ENCODE measurements around the gene LRRC8C.

The LRRC8C gene

DNA sequence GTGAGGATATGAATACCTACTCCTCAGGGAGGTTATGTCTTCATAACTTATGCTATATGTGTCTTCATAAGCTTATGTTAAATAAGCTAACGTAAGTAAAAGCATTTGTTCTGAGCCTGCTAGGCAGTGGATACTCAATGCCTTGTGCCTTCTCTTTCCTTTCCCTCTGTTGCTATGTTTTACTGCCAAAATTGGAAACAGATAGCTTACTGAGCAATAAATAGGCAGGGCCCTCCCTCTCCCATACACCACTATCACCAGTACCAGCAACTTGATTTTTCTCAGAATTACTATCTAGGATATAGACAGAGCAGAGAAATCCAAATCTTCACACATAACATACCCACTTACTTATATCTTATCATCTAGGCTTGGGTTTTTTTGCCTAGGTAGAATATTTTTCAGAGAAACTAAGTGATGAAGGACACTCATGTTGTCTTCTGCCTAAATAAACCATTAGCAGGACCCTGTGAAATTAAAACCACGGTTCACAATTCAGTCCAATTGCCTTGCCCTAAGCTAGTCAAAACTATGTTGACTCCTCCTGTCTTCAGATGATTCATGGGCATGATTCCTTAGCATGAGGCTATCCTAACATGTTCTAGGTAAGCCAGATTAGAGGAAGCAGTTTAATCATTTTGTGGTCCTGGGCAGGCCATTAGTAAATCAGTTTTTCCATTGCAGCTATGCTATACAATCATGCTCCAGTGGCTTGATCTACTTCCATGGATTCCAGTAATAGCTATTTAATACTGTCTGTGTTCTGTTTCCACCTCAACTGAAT lies 15.9 kb upstream of the LRRC8C start:
- TF ChIP-seq EZH2 (IDR thresholded peaks at IDR 0.05; ENCODE audit: borderline replicate concordance, low read length) = no peak

DNA sequence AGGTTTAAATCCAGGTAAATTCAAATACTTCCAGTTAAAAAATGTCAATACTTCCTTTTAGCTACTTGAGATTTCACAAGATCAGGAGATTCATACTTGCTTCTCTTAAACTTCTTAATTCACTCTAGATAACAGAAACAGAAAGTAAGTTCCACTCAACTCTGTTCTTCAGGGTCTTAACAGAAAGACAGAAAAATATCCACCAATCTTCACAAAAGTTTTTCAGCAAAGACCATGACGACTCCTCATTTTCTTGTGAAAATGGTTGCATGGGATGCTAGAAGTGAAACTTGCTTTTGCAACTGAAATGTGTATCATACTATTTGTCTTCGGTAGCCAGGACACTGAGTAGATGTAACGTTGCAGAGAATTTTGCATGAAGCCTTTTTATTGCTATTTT lies 12.3 kb upstream of the LRRC8C start:
- H4K20me1 ChIP-seq (ENCODE audit: insufficient read depth, low read length) = no peaks in the 10 kb centered on the region
- H3K9ac ChIP-seq (ENCODE audit: low read length) = no peak overlapping the region
- H3K4me1 ChIP-seq (ENCODE audit: insufficient read depth, low read length, severe bottlenecking) = no peaks in the 10 kb centered on the region
- no peaks in the 10 kb centered on the region for H3K9me2 ChIP-seq (ENCODE audit: low read depth, low read length)
- 0 out of 2 replicates have a peak, but pooled peaks cover 4% of the 10 kb centered on the region for H3K9me3 ChIP-seq (ENCODE audit: low read length)
- H3K27me3 ChIP-seq (ENCODE audit: insufficient read depth, low read length) = no peaks in the 10 kb centered on the region
- no peaks in the 10 kb centered on the region for H3K79me2 ChIP-seq (ENCODE audit: insufficient read depth, low read length)
- H3F3A ChIP-seq (ENCODE audit: insufficient read depth, low read length) = no peaks in the 10 kb centered on the region
- no peak overlapping the region for H3K27ac ChIP-seq (ENCODE audit: low read depth, low read length, poor library complexity, severe bottlenecking)
- H2AFZ ChIP-seq (ENCODE audit: low read length) = no peak overlapping the region
- TF ChIP-seq EZH2 (IDR thresholded peaks at IDR 0.05; ENCODE audit: borderline replicate concordance, low read length) = no peak
- TF ChIP-seq CTCF (IDR thresholded peaks at IDR 0.05; ENCODE audit: low read length) = no peak
- H3K36me3 ChIP-seq (ENCODE audit: insufficient read depth, low read length) = peaks cover 4% of the 10 kb centered on the region; the same call in 1 of the 2 replicates
- no peak overlapping the region for H3K4me2 ChIP-seq (ENCODE audit: low read length)
- no peak overlapping the region for H3K4me3 ChIP-seq (ENCODE audit: low read depth, low read length, poor library complexity, severe bottlenecking)

More for the DNA sequence above, 15.9 kb upstream of the LRRC8C start:
- no peaks in the 10 kb centered on the region for H4K20me1 ChIP-seq (ENCODE audit: insufficient read depth, low read length)
- no peaks in the 10 kb centered on the region for H3K4me1 ChIP-seq (ENCODE audit: insufficient read depth, low read length, severe bottlenecking)
- no peak overlapping the region for H3K4me2 ChIP-seq (ENCODE audit: low read length)
- H3K36me3 ChIP-seq (ENCODE audit: insufficient read depth, low read length) = peaks cover 4% of the 10 kb centered on the region; the same call in 1 of the 2 replicates
- no peaks in the 10 kb centered on the region for H3F3A ChIP-seq (ENCODE audit: insufficient read depth, low read length)
- H3K4me3 ChIP-seq (ENCODE audit: low read depth, low read length, poor library complexity, severe bottlenecking) = no peak overlapping the region
- no peaks in the 10 kb centered on the region for H3K9me2 ChIP-seq (ENCODE audit: low read depth, low read length)
- H2AFZ ChIP-seq (ENCODE audit: low read length) = no peak overlapping the region
- no peak overlapping the region for H3K27ac ChIP-seq (ENCODE audit: low read depth, low read length, poor library complexity, severe bottlenecking)
- no peaks in the 10 kb centered on the region for H3K27me3 ChIP-seq (ENCODE audit: insufficient read depth, low read length)
- H3K79me2 ChIP-seq (ENCODE audit: insufficient read depth, low read length) = no peaks in the 10 kb centered on the region
- H3K9ac ChIP-seq (ENCODE audit: low read length) = no peak overlapping the region
- 0 out of 2 replicates have a peak, but pooled peaks cover 4% of the 10 kb centered on the region for H3K9me3 ChIP-seq (ENCODE audit: low read length)

GRCh38 chr1:89622895-89623294 lies 10.0 kb upstream of the LRRC8C start:
- Histone ChIP-seq H4K20me1 (ENCODE audit: insufficient read depth, low read length) (no peaks in the 10 kb centered on the region), H2AFZ (ENCODE audit: low read length) (no peak overlapping the region), H3F3A (ENCODE audit: insufficient read depth, low read length) (no peaks in the 10 kb centered on the region), H3K9ac (ENCODE audit: low read length) (no peak overlapping the region), H3K27ac (ENCODE audit: low read depth, low read length, poor library complexity, severe bottlenecking) (no peak overlapping the region), H3K9me2 (ENCODE audit: low read depth, low read length) (no peaks in the 10 kb centered on the region), H3K4me3 (ENCODE audit: low read depth, low read length, poor library complexity, severe bottlenecking) (no peak overlapping the region), H3K27me3 (ENCODE audit: insufficient read depth, low read length) (no peaks in the 10 kb centered on the region), H3K4me2 (ENCODE audit: low read length) (no peak overlapping the region), H3K36me3 (ENCODE audit: insufficient read depth, low read length) (no peaks in the 10 kb centered on the region; the same call in 1 of the 2 replicates), H3K79me2 (ENCODE audit: insufficient read depth, low read length) (no peaks in the 10 kb centered on the region), H3K4me1 (ENCODE audit: insufficient read depth, low read length, severe bottlenecking) (no peaks in the 10 kb centered on the region), H3K9me3 (ENCODE audit: low read length) (0 out of 2 replicates have a peak, but pooled peaks cover 4% of the 10 kb centered on the region)
- TF ChIP-seq CTCF (IDR thresholded peaks at IDR 0.05; ENCODE audit: low read length) (0 out of 2 replicates have a peak, but pooled peaks have one; percentile 23), EZH2 (IDR thresholded peaks at IDR 0.05; ENCODE audit: borderline replicate concordance, low read length) (no peak)

Measured in OCI-LY1 (cell line).